Right lobe of liver (tissue), 4 donors: ENCODE measurements around the gene AGPAT1.

ENCODE experiments used
- POLR2A ChIP-seq: fragments of 450-650 bp; IDR thresholded peaks from one replicate; pipeline ENCODE4 v1.6.1; 2017; ENCODE audit warnings: antibody characterized with exemption, mild to moderate bottlenecking
- TF ChIP-seq, protein P1 (sequence below), 4 donors: fragments of 200-600 bp in 3 of 4; fragments of 450-650 bp in 1 of 4; IDR thresholded peaks; one replicate each; pipeline versions ENCODE4 v1.5.1 to v1.8.0; 2016 to 2022; ENCODE audit warnings: antibody characterized with exemption in 4 of 4, mild to moderate bottlenecking in 2 of 4
- donor health status: DM: no; HTN: no; CAD: no.
- donor health status: DM: no; HTN: no; CAD: no.
- donor health status: DM: no; HTN: yes; CAD: no.

DNA sequence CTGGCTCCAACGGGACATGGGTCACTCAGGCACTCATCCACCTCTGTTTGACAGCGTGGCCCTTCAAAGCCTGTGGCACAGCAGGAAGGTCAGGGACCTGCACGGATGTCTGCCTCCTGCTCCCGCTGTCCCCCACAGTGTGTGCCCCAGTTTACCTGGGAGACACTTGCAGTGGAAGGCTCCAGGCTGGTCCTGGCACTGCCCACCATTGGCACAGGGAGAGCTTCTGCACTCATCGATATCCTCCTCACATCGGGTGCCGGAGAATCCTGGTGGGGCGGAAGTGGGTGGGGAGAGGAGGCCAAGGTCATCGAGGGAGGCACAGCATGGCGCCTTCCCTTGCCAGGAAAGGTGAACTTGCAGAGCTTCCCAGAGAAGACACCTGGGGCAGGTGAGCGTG, 41.1 kb upstream of the AGPAT1 start:
- no peak for TF ChIP-seq POLR2A
- TF ChIP-seq, protein P1, sequence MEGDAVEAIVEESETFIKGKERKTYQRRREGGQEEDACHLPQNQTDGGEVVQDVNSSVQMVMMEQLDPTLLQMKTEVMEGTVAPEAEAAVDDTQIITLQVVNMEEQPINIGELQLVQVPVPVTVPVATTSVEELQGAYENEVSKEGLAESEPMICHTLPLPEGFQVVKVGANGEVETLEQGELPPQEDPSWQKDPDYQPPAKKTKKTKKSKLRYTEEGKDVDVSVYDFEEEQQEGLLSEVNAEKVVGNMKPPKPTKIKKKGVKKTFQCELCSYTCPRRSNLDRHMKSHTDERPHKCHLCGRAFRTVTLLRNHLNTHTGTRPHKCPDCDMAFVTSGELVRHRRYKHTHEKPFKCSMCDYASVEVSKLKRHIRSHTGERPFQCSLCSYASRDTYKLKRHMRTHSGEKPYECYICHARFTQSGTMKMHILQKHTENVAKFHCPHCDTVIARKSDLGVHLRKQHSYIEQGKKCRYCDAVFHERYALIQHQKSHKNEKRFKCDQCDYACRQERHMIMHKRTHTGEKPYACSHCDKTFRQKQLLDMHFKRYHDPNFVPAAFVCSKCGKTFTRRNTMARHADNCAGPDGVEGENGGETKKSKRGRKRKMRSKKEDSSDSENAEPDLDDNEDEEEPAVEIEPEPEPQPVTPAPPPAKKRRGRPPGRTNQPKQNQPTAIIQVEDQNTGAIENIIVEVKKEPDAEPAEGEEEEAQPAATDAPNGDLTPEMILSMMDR (IDR thresholded peaks at IDR 0.05) = no peak
